NCI-H2196 treated with DMSO at 0.1 percent for 48 hours (cell line): ENCODE data around the gene COX14.

Experiments used
- DNase-seq: peaks from one replicate; lab custom pipeline; 2025; ENCODE audit not compliant: unreplicated experiment; lab: John Stamatoyannopoulos, UW

Gene COX14

DNA sequence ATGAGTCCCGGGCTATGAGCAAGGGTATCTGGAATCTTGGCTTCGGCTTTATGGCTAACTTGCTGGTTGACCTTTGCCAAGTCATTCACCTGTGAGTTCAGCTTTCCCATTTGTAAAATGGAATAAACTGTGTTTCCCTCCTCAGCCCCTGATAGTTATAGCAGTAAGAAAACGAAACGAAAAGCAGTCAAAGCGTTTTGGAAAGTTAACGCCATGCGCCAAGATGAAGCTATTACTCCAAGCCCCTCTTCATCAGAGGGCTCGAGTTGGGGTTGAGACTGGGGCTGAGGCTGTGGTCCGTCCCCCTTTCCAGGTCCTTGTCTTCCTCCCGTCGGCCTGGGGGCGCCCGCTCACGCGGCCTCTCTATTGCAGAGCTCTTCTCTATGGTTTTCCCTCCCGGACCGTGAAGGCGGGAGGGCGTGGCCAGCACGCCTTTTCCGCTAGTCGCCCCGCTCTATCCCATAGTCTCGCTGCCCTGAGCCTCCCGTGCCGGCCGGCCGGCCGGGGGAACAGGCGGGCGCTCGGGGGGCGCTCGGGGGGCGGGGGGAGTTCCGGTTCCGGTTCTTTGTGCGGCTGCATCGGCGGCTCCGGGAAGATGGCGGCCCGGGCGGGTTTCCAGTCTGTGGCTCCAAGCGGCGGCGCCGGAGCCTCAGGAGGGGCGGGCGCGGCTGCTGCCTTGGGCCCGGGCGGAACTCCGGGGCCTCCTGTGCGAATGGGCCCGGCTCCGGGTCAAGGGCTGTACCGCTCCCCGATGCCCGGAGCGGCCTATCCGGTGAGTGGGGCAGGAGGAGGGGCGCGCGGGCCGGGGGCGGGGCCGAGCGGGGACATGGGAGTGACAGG is 27.0 kb upstream of the COX14 start, which contains the start of gene SMARCD1:
Gene SMARCD1, plus strand, starts transcription at position 568 of the 840 bp plus-strand sequence. Its CDS starts 28 bp downstream, at position 596.
- peak; percentile 82 for DNase-seq

- peak; percentile 44 for DNase-seq
These were observed 26.4 kb upstream of the COX14 start for GRCh38 chr12:50085615-50086072.

DNA sequence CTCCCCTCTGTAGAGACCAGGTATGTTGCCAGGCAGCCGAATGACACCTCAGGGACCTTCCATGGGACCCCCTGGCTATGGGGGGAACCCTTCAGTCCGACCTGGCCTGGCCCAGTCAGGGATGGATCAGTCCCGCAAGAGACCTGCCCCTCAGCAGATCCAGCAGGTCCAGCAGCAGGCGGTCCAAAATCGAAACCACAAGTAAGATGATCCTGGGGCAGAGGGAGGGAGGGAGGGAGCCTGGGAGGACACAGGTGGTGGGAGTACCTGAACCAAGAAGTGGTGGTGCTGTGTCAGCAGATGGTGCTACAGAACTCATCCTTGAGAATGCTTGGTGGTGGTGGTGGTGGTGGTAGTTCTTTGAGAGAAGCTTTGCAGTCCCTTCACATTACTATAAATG is 25.9 kb upstream of the COX14 start:
- DNase-seq: peak; percentile 37

GRCh38 chr12:50087151-50087550 is 24.9 kb upstream of the COX14 start:
- no peak for DNase-seq

GRCh38 chr12:50087995-50088394 is 24.0 kb upstream of the COX14 start:
- DNase-seq: no peak

DNA sequence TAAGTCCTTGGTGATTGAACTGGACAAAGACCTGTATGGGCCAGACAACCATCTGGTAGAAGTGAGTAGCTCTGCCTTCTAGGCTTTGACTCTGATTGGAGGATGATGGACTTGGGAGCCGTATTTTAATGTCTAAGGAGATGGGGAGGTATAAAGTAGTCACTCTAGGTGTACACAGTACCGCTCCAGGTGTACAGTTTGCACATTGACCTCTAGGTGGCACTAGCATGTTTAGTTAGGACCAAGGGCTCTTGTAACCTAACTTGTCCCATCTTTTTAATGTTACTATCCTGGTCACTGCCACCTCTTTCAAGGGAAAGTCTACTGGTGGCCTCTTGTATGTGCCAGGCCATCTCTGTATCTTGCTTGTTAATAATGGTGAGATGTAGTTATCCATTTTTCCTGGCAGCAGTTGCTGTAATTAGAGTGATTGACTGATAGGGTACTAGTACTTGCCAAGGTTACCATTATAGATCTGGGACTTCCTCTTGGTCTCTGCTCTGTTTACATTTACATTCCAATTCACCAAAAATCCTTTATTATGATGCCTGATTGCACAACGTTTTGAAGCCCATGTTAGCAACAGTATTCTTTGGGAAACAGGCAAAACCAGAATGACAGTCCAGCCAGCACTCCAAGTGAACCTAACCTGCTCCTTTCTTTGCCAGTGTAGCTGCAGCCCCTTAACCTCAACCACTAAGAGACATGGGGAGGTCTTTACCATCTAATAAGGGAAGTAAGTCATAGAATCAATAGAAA is 23.3 kb upstream of the COX14 start:
- peak; percentile 59 for DNase-seq

GRCh38 chr12:50089730-50090129 is 22.3 kb upstream of the COX14 start:
- DNase-seq: no peak

- DNase-seq: no peak
These were observed 21.6 kb upstream of the COX14 start for GRCh38 chr12:50090391-50090790.

GRCh38 chr12:50097952-50098351 is 14.1 kb upstream of the COX14 start:
- DNase-seq: no peak

- DNase-seq: no peak
These were observed 12.6 kb upstream of the COX14 start for GRCh38 chr12:50099302-50100008.

DNA sequence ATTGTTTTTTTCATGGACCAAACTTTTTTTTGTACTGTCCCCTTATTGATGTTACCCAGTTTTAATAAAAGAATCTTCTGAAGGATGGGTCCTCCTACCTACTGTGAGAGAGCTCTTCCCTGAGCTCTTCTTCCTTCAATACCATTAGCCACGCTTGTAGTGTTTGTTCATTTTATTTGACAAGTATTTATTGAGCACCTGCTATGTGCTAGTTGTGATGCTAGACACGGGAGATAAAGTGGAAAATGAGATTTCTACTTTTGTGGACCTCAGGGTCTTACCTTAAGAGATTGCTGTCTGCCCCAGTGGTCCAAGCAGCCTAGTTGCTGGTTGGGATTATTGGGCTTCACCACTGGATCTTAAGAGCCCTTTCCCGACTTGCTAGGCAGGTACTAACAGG is 11.5 kb upstream of the COX14 start:
- no peak for DNase-seq

- DNase-seq: no peak
These were observed 10.4 kb upstream of the COX14 start for GRCh38 chr12:50101663-50102062.

DNA sequence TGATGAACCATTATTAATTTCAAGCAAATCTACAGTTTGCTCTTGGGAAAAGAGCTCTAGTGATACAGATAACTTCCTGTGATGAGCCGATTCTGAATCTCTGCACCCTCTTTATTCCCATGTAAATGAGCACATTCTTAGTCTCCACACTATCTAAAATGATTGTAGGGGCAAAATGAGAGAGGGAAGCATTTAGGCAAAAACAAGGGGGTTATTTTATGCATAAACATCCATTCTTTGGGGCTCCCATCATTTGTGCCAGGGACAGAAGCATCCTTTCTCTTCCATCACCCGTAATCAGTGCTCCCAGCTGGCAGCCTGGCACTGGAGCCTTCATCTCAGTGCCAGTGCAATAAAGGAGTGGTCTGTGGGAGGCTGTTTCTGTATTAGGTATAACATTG is 9.9 kb upstream of the COX14 start:
- DNase-seq: no peak

- DNase-seq: no peak
These were observed 9.3 kb upstream of the COX14 start for GRCh38 chr12:50102646-50103309.

DNA sequence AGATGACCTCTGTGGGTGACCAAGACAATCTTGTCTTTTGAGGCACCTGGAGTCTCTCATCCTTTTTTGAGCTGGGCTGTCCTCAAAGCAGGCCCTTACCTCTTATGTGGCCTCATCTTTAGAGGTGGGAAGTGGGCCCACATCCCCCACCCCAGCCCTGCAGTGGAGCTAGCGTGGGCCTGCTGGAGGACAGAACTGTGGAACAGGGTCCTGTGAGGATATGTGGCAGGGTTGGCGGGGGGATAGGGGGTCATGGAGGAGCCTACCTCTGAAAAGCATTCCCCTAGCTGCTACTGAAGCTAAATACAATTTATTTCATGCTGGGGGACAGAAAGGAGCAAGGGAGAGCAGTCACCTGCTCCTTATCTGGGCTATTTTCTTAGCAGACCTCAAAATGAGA is 8.7 kb upstream of the COX14 start:
- no peak for DNase-seq

GRCh38 chr12:50103767-50104321 is 8.2 kb upstream of the COX14 start, which contains the start of gene GPD1:
Gene GPD1 (plus strand): TSS chr12:50104008. CDS start chr12:50104051, 43 bp downstream.
- DNase-seq: peak; percentile 84

DNA sequence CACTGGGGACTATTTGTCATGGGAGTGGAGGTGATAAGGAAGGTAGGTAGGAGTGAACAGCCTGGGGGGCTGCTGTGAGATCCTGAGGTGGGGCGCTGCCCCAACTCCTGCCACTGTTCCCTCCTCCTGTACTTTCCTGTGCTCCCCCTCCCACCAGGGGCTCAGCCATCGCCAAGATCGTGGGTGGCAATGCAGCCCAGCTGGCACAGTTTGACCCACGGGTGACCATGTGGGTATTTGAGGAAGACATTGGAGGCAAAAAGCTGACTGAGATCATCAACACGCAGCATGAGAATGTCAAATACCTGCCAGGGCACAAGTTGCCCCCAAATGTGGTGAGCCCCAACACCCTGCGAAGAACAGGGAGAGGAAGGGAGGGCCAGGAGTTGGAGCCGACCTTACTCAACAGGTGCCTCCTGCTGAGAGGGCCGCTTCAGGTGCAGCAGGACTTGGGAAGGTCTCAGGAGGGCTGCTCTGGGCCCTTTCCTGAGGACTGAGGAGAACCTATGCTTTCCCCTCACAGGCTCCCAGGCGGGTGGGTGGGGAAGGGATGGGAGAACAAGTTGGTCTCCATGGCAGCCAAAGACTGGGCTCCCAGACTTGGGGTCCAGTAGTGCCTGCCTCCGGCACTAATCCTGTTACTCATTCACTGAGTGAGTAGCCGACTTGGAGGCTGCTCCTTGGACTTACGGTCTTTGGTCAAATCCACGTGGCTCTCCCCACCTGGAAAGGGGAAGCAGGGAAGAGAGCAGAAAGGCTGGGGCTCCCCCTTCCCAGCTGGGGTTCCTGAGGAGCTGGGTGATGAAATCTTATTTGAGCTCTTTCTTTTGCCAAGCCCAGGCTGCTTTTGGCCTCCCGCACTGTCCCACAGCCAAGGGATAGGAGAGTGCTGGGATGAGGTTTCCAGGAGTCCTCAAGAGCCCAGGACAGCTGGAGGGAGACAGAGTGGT is 7.3 kb upstream of the COX14 start:
- DNase-seq: no peak

GRCh38 chr12:50105913-50106450 is 6.1 kb upstream of the COX14 start:
- DNase-seq: no peak

- no peak for DNase-seq
These were observed 5.1 kb upstream of the COX14 start for GRCh38 chr12:50106907-50107306.
